ENCODE results near the gene LY6G6C. TPM values are rescaled to one million over a fixed set of nuclear protein-coding genes. Genes with fewer than 3 reads are reported as not detected.

Gene LY6G6C
- total RNA-seq, 4 donors from 2014 or later: 80.0 to 376 (median 338) TPM

DNA sequence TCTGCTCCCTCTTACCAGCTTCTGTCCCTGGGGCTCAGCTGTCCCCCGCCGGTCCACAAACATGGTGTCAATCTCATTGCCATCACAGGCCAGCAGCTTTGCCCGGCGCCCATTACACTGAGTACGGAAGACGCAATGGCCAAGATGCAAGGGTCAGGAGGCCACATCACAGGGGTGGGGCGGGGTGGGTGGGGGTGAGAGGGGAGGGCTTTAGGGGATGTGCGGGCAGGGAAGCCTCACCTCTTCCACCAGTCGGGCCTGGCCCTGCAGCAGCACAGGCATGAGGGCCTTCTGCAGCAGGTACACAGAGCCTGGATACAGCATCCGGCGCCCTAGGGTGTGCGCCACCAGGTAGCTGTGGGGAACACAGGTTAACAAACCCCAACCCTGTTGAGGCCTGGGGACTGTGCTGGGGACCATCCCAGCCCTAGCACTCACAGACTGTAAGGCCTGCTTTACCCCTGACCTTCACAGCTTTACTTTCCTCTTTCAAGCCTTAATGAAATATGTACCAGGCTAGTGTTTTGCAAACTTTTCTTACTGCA, 29.9 kb downstream of the LY6G6C start:
- 95% methylated on average over 9 of the region's 12 CpGs for WGBS
- no peak for TF ChIP-seq POLR2AphosphoS5 (IDR thresholded peaks at IDR 0.05)
- TF ChIP-seq POLR2A (IDR thresholded peaks at IDR 0.05): no peak
- TF ChIP-seq, protein P1, sequence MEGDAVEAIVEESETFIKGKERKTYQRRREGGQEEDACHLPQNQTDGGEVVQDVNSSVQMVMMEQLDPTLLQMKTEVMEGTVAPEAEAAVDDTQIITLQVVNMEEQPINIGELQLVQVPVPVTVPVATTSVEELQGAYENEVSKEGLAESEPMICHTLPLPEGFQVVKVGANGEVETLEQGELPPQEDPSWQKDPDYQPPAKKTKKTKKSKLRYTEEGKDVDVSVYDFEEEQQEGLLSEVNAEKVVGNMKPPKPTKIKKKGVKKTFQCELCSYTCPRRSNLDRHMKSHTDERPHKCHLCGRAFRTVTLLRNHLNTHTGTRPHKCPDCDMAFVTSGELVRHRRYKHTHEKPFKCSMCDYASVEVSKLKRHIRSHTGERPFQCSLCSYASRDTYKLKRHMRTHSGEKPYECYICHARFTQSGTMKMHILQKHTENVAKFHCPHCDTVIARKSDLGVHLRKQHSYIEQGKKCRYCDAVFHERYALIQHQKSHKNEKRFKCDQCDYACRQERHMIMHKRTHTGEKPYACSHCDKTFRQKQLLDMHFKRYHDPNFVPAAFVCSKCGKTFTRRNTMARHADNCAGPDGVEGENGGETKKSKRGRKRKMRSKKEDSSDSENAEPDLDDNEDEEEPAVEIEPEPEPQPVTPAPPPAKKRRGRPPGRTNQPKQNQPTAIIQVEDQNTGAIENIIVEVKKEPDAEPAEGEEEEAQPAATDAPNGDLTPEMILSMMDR (IDR thresholded peaks at IDR 0.05): no peak
- TF ChIP-seq EP300 (IDR thresholded peaks at IDR 0.05): no peak
- H3K4me3 ChIP-seq: no peak overlapping the region

DNA sequence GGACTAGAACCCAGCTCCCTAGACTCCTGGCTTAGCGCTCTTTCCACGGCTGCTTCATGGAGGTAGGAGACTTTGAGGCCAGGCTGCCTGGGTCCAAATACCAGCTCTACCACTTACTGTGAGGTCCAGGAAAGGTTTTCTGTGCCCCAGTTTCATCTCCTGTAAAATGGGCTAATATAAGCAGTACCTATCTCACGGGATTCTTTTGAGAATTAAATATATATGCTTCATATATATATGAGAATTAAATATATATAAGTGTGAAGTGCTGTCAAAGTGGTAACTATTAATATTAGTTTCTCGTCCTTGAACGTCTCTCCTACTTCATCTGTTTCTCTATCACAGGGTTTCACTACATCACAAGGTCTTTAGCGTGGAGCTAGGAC, 30.5 kb downstream of the LY6G6C start:
- no peak overlapping the region for H3K27ac ChIP-seq
- peaks cover 98% of the 10 kb centered on the region for H3K36me3 ChIP-seq
- no peaks in the 10 kb centered on the region for H3K27me3 ChIP-seq
- WGBS: 94% methylated on average over 6 of the region's 6 CpGs
- no peaks in the 10 kb centered on the region for H3K9me3 ChIP-seq
- TF ChIP-seq POLR2A (IDR thresholded peaks at IDR 0.05): no peak
- TF ChIP-seq EP300 (IDR thresholded peaks at IDR 0.05): no peak
- TF ChIP-seq POLR2AphosphoS5 (IDR thresholded peaks at IDR 0.05): no peak
- H3K4me3 ChIP-seq: no peak overlapping the region
- H3K4me1 ChIP-seq: no peaks in the 10 kb centered on the region
- DNase-seq (ENCODE audit: low spot score in 2 of 2): no peak

More for the DNA sequence above, 29.9 kb downstream of the LY6G6C start:
- DNase-seq (ENCODE audit: low spot score in 2 of 2): no peak
- Histone ChIP-seq H3K36me3 (peaks cover 98% of the 10 kb centered on the region), H3K9me3 (no peaks in the 10 kb centered on the region), H3K4me1 (no peaks in the 10 kb centered on the region), H3K27me3 (no peaks in the 10 kb centered on the region), H3K27ac (no peak overlapping the region)

DNA sequence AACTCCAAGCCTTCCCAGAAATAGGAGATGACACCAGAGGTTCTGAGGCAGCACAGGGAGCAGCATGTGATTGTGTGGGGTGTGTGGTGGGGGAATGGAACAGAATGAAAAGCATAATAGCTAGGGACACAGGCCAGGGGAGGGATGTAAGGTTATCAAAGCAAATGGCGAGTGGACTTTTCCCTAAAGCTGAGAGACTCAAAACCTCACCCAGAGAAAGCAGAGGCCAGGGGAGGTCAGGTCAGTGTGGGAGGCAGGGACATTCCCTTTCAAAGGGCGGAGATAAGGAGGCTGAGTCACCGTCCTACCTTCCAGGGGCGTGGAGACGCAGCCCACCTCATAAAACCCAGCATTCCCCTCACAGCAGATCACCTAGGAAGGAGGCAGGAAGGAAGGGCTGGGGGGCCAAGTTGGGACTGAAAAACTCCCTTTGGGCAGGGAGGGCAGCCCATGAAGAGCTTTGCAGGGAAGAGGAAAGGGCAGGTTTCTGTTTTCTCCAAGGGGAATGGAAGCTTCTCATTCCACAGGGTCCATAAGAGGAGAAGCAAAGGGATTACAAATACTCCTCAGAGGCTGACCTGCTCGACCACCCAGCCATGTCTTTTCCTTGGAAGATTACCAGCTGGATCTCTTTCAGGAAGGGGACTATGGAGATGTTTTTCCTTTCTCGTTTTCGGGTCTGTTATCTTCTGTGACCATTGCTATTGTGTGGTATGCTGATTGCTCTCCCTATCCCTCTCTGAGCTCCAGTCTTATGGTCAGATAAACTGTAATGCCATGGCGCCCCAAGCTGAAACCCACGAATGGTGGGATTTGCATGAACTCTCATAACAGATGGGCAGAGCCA, 31.1 kb downstream of the LY6G6C start:
- Histone ChIP-seq H3K36me3 (peaks cover 99% of the 10 kb centered on the region), H3K4me1 (no peaks in the 10 kb centered on the region), H3K9me3 (no peaks in the 10 kb centered on the region), H3K27ac (no peak overlapping the region), H3K27me3 (no peaks in the 10 kb centered on the region), H3K4me3 (no peak overlapping the region)
- TF ChIP-seq POLR2A (IDR thresholded peaks at IDR 0.05) (no peak), EP300 (IDR thresholded peaks at IDR 0.05) (no peak), POLR2AphosphoS5 (IDR thresholded peaks at IDR 0.05) (no peak)
- TF ChIP-seq, protein P1 (IDR thresholded peaks at IDR 0.05): no peak
- WGBS: 65% methylated on average over 10 of the region's 10 CpGs
- DNase-seq (ENCODE audit: low spot score in 2 of 2): no peak

DNA sequence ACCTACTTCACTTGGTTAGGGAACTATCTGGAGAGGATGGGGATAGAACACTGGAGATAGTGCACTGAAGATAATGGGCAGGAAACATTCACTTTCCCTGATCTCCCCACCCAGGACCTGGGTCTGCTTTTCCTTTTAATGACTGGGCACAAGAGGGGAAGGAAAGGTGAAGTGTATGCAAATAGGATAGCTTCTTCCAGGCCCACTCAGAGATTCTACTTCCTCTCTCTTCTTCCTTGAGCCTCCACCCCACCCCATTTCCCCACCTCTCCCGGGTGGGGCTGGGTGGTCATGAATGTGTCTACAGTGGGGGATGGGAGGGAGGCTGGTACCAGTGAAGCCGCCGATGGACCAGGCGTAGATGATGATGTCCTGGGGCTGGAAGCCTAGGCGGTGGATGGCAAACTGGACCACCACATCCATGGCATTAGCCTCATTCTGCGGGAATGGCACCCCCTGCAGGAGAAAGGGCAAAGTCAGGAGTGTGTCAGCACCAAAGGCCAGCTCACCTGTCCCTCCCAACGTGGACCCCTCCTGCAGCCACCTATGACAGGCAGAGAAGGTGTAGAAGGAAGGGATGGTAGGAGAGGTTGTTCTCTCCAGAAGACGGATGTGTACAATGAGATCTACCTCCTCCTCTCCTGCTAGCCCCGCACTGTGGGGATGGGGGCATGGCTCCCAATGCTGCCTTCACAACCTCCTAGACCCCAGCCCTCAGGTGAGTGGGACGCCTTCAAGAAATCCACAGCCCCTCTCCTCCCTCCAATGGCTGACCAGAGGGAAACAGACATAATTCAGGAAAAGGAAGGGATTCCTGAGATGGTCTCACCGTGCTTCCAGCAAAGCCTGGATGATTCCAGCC, 32.1 kb downstream of the LY6G6C start:
- Histone ChIP-seq H3K4me1 (no peaks in the 10 kb centered on the region), H3K4me3 (no peak overlapping the region), H3K9me3 (no peaks in the 10 kb centered on the region), H3K27ac (no peak overlapping the region), H3K27me3 (no peaks in the 10 kb centered on the region), H3K36me3 (peaks cover 90% of the 10 kb centered on the region)
- DNase-seq (ENCODE audit: low spot score in 2 of 2): no peak
- WGBS: 67% methylated on average over 8 of the region's 11 CpGs
- TF ChIP-seq POLR2A (IDR thresholded peaks at IDR 0.05): no peak
- no peak for TF ChIP-seq POLR2AphosphoS5 (IDR thresholded peaks at IDR 0.05)
- no peak for TF ChIP-seq EP300 (IDR thresholded peaks at IDR 0.05)
- TF ChIP-seq, protein P1 (IDR thresholded peaks at IDR 0.05): no peak

DNA sequence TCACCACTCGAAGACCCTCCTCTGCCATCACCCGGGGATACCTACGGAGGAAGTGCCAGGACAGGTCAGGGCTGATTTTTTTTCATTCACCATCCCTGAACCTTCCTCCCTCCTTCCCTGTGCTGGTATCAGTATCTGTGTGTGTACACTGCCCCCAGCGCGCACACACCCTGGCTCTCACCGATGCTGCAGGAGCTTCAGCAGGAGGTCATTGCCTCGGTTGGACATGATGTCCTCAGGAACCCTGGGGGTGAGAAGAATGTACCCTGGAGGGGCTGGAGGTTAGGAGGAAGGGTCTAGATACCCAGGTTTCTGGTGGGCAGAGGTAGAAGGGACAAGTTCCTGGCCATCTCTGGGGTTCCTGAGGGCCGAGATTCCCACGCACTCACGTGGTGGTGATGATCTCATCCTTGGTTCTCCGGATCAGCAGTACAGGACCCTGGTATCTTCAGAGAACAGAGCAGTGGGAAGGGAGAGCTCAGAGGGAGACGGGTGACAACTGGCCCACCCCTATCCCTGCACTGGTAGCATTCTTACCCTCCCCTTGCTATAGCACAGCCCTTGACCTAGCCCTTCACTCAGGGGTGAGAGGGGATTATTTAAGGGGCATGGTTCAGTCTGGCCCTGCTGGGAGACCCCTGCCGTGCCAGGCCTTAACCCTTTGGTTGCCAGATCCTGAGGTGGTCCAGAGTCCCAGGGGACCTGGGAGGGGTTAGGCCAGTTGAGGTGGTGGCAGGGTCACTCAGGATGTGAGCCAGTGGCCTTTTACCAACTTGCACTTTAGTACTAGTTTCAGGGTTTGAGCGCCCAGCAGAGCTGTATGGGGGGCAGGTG, 33.5 kb downstream of the LY6G6C start:
- no peak overlapping the region for H3K27ac ChIP-seq
- no peak for DNase-seq (ENCODE audit: low spot score in 2 of 2)
- peaks cover 76% of the 10 kb centered on the region for H3K36me3 ChIP-seq
- H3K9me3 ChIP-seq: no peaks in the 10 kb centered on the region
- TF ChIP-seq, protein P1 (IDR thresholded peaks at IDR 0.05): no peak
- TF ChIP-seq POLR2AphosphoS5 (IDR thresholded peaks at IDR 0.05): no peak
- TF ChIP-seq EP300 (IDR thresholded peaks at IDR 0.05): no peak
- TF ChIP-seq POLR2A (IDR thresholded peaks at IDR 0.05): no peak
- peaks cover 2% of the 10 kb centered on the region for H3K4me1 ChIP-seq
- no peak overlapping the region for H3K4me3 ChIP-seq
- WGBS: 81% methylated on average over 13 of the region's 14 CpGs
- no peaks in the 10 kb centered on the region for H3K27me3 ChIP-seq
